HEK293 (cell line): ENCODE measurements around the gene ZSCAN20.
A peak's percentile ranks its signal among the peaks of the same experiment; 100 is the strongest.

ENCODE experiments used
- HOXC10 ChIP-seq: sonication (generic); formaldehyde crosslinking; IDR thresholded peaks from 2 replicates; pipeline ENCODE4 v1.8.1; 2023; ENCODE audit warnings: mild to moderate bottlenecking, missing genetic modification reagents
- KLF16 ChIP-seq: fragments of 450-650 bp; formaldehyde crosslinking; IDR thresholded peaks from 2 replicates; pipeline ENCODE4 v1.5.1; 2017; ENCODE audit warnings: missing biosample characterization, missing genetic modification characterization
- OVOL3 ChIP-seq: fragments of 450-650 bp; formaldehyde crosslinking; IDR thresholded peaks from 2 replicates; pipeline ENCODE4 v1.5.1; 2016; ENCODE audit warnings: missing biosample characterization, missing genetic modification characterization
- TCF7L2 ChIP-seq: IDR thresholded peaks from 2 replicates; pipeline ENCODE4 v1.6.1; 2011; ENCODE audit warnings: low read depth, mild to moderate bottlenecking, inconsistent platforms, low read length, moderate library complexity, borderline replicate concordance
- YY2 ChIP-seq: fragments of 450-650 bp; formaldehyde crosslinking; IDR thresholded peaks from 2 replicates; pipeline ENCODE4 v1.5.1; 2016; ENCODE audit warnings: missing biosample characterization, missing genetic modification characterization
- ZBTB7A ChIP-seq: fragments of 450-650 bp; formaldehyde crosslinking; IDR thresholded peaks from 2 replicates; pipeline ENCODE4 v1.5.1; 2016; ENCODE audit warnings: low read depth, missing biosample characterization, missing genetic modification characterization
- ZBTB8A ChIP-seq: fragments of 450-650 bp; formaldehyde crosslinking; IDR thresholded peaks from 2 replicates; pipeline ENCODE4 v1.5.1; 2016; ENCODE audit warnings: missing biosample characterization, missing genetic modification characterization
- ZEB2 ChIP-seq: fragments of 450-650 bp; formaldehyde crosslinking; IDR thresholded peaks from 2 replicates; pipeline ENCODE4 v1.5.1; 2016; ENCODE audit warnings: missing biosample characterization, missing genetic modification characterization
- ZFP3 ChIP-seq: fragments of 450-650 bp; formaldehyde crosslinking; IDR thresholded peaks from 2 replicates; pipeline ENCODE4 v1.5.1; 2016; ENCODE audit warnings: low read depth, missing biosample characterization, missing genetic modification characterization
- ZNF10 ChIP-seq: fragments of 450-650 bp; formaldehyde crosslinking; IDR thresholded peaks from 2 replicates; pipeline ENCODE4 v1.5.1; 2017; ENCODE audit warnings: missing biosample characterization, missing genetic modification characterization
- ZNF146 ChIP-seq: fragments of 450-650 bp; formaldehyde crosslinking; IDR thresholded peaks from 2 replicates; pipeline ENCODE4 v1.5.1; 2016; ENCODE audit warnings: missing biosample characterization, missing genetic modification characterization
- ZNF211 ChIP-seq: fragments of 450-650 bp; formaldehyde crosslinking; IDR thresholded peaks from 2 replicates; pipeline ENCODE4 v1.5.1; 2016; ENCODE audit warnings: low read depth, missing biosample characterization, missing genetic modification characterization
- ZNF223 ChIP-seq: fragments of 450-650 bp; formaldehyde crosslinking; IDR thresholded peaks from 2 replicates; pipeline ENCODE4 v1.5.1; 2016; ENCODE audit warnings: missing biosample characterization, missing genetic modification characterization
- ZNF324 ChIP-seq: fragments of 450-650 bp; formaldehyde crosslinking; IDR thresholded peaks from 2 replicates; pipeline ENCODE4 v1.5.1; 2016; ENCODE audit warnings: missing biosample characterization, missing genetic modification characterization
- ZNF335 ChIP-seq: fragments of 450-650 bp; formaldehyde crosslinking; conservative IDR thresholded peaks from 2 replicates; pipeline ENCODE4 v1.5.1; 2016; ENCODE audit warnings: missing biosample characterization, missing genetic modification characterization
- ZNF37A ChIP-seq: fragments of 450-650 bp; IDR thresholded peaks from 2 replicates; pipeline ENCODE4 v1.5.1; 2018; ENCODE audit warnings: missing biosample characterization, missing genetic modification characterization
- ZNF423 ChIP-seq: fragments of 450-650 bp; formaldehyde crosslinking; IDR thresholded peaks from 2 replicates; pipeline ENCODE4 v1.5.1; 2016; ENCODE audit warnings: missing biosample characterization, missing genetic modification characterization
- ZNF426 ChIP-seq: fragments of 450-650 bp; formaldehyde crosslinking; IDR thresholded peaks from 2 replicates; pipeline ENCODE4 v1.5.1; 2017; ENCODE audit warnings: missing biosample characterization, missing genetic modification characterization, mild to moderate bottlenecking, inconsistent platforms, moderate library complexity
- ZNF548 ChIP-seq: fragments of 450-650 bp; formaldehyde crosslinking; IDR thresholded peaks from 2 replicates; pipeline ENCODE4 v1.5.1; 2016; ENCODE audit warnings: missing biosample characterization, missing genetic modification characterization
- ZNF623 ChIP-seq: fragments of 450-650 bp; formaldehyde crosslinking; IDR thresholded peaks from 2 replicates; pipeline ENCODE4 v1.5.1; 2016; ENCODE audit warnings: missing biosample characterization, missing genetic modification characterization
- ZNF776 ChIP-seq: fragments of 450-650 bp; formaldehyde crosslinking; IDR thresholded peaks from 2 replicates; pipeline ENCODE4 v1.5.0; 2017; ENCODE audit warnings: missing biosample characterization, missing genetic modification characterization, borderline replicate concordance
- ZNF791 ChIP-seq: fragments of 450-650 bp; formaldehyde crosslinking; IDR thresholded peaks from 2 replicates; pipeline ENCODE4 v1.5.1; 2016; ENCODE audit warnings: missing biosample characterization, missing genetic modification characterization
- TF ChIP-seq, protein P1 (sequence below): fragments of 450-650 bp; formaldehyde crosslinking; IDR thresholded peaks from 2 replicates; pipeline ENCODE4 v1.5.1; 2016; ENCODE audit warnings: missing biosample characterization, missing genetic modification characterization
- TF ChIP-seq, protein P2 (sequence below): fragments of 450-650 bp; formaldehyde crosslinking; IDR thresholded peaks from 2 replicates; pipeline ENCODE4 v1.5.1; 2016; ENCODE audit warnings: missing biosample characterization, missing genetic modification characterization
- TF ChIP-seq, protein P3 (sequence below): sonication (generic); formaldehyde crosslinking; IDR thresholded peaks from 2 replicates; pipeline ENCODE4 v1.8.1; 2022; ENCODE audit warnings: mild to moderate bottlenecking, moderate library complexity, missing genetic modification reagents
- TF ChIP-seq, protein P4 (sequence below): fragments of 450-650 bp; formaldehyde crosslinking; IDR thresholded peaks from 2 replicates; pipeline ENCODE4 v1.5.1; 2017; ENCODE audit warnings: missing biosample characterization, missing genetic modification characterization
- TF ChIP-seq, protein P5 (sequence below): fragments of 450-650 bp; formaldehyde crosslinking; IDR thresholded peaks from 2 replicates; pipeline ENCODE4 v1.5.1; 2016; ENCODE audit warnings: missing biosample characterization, missing genetic modification characterization
- TF ChIP-seq, protein P6 (sequence below): IDR thresholded peaks from 2 replicates; pipeline ENCODE4 v1.6.1; 2011; ENCODE audit warnings: mild to moderate bottlenecking, low read depth, low read length, borderline replicate concordance

The ZSCAN20 gene

DNA sequence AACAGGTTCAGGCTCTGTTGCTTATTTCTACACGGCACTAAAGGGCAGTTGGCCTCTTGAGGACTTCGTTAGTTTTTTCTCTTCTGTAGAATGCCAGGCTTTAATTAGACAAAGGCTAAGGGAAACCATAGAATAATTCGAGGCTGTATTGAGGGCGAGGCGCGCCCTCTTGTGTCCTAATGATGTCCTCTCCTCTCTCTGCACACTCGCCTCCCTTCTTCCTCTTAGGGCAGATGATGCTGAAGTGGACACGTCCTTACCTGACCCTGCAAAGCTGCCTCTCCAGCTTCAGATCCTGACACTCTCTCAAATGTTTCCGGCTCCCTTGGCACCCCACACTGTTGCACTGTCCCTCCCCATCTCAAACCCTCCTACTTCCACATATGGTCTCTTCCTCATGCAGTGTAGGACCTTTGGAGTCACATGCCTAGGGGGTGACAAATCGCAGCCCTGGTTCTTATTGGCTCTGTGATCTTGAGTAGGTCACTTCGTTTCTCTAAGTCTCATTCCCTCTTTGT, 1.9 kb upstream of the ZSCAN20 start (continued):
- TF ChIP-seq, protein P1, sequence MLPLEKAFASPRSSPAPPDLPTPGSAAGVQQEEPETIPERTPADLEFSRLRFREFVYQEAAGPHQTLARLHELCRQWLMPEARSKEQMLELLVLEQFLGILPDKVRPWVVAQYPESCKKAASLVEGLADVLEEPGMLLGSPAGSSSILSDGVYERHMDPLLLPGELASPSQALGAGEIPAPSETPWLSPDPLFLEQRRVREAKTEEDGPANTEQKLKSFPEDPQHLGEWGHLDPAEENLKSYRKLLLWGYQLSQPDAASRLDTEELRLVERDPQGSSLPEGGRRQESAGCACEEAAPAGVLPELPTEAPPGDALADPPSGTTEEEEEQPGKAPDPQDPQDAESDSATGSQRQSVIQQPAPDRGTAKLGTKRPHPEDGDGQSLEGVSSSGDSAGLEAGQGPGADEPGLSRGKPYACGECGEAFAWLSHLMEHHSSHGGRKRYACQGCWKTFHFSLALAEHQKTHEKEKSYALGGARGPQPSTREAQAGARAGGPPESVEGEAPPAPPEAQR (tag by site-specific recombination): no peak
- TF ChIP-seq ZNF423: no peak
- no peak for TF ChIP-seq ZBTB7A (tag by site-specific recombination)
- no peak for TF ChIP-seq ZFP3 (tag by site-specific recombination)
- TF ChIP-seq ZBTB8A (tag by site-specific recombination): no peak
- TF ChIP-seq KLF16: no peak
- TF ChIP-seq, protein P2, sequence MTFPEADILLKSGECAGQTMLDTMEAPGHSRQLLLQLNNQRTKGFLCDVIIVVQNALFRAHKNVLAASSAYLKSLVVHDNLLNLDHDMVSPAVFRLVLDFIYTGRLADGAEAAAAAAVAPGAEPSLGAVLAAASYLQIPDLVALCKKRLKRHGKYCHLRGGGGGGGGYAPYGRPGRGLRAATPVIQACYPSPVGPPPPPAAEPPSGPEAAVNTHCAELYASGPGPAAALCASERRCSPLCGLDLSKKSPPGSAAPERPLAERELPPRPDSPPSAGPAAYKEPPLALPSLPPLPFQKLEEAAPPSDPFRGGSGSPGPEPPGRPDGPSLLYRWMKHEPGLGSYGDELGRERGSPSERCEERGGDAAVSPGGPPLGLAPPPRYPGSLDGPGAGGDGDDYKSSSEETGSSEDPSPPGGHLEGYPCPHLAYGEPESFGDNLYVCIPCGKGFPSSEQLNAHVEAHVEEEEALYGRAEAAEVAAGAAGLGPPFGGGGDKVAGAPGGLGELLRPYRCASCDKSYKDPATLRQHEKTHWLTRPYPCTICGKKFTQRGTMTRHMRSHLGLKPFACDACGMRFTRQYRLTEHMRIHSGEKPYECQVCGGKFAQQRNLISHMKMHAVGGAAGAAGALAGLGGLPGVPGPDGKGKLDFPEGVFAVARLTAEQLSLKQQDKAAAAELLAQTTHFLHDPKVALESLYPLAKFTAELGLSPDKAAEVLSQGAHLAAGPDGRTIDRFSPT: no peak
- no peak for TF ChIP-seq YY2 (tag by site-specific recombination)
- TF ChIP-seq ZNF335 (tag by site-specific recombination): peak; percentile 57
- TF ChIP-seq ZNF10: no peak
- TF ChIP-seq ZNF37A (tag by site-specific recombination): no peak
- TF ChIP-seq TCF7L2: no peak
- no peak for TF ChIP-seq ZNF776 (tag by site-specific recombination)
- no peak for TF ChIP-seq ZNF548
- TF ChIP-seq, protein P3, sequence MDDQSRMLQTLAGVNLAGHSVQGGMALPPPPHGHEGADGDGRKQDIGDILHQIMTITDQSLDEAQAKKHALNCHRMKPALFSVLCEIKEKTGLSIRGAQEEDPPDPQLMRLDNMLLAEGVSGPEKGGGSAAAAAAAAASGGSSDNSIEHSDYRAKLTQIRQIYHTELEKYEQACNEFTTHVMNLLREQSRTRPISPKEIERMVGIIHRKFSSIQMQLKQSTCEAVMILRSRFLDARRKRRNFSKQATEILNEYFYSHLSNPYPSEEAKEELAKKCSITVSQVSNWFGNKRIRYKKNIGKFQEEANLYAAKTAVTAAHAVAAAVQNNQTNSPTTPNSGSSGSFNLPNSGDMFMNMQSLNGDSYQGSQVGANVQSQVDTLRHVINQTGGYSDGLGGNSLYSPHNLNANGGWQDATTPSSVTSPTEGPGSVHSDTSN (CRISPR knock-in tag): no peak
- TF ChIP-seq, protein P4, sequence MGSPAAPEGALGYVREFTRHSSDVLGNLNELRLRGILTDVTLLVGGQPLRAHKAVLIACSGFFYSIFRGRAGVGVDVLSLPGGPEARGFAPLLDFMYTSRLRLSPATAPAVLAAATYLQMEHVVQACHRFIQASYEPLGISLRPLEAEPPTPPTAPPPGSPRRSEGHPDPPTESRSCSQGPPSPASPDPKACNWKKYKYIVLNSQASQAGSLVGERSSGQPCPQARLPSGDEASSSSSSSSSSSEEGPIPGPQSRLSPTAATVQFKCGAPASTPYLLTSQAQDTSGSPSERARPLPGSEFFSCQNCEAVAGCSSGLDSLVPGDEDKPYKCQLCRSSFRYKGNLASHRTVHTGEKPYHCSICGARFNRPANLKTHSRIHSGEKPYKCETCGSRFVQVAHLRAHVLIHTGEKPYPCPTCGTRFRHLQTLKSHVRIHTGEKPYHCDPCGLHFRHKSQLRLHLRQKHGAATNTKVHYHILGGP: no peak
- TF ChIP-seq, protein P5, sequence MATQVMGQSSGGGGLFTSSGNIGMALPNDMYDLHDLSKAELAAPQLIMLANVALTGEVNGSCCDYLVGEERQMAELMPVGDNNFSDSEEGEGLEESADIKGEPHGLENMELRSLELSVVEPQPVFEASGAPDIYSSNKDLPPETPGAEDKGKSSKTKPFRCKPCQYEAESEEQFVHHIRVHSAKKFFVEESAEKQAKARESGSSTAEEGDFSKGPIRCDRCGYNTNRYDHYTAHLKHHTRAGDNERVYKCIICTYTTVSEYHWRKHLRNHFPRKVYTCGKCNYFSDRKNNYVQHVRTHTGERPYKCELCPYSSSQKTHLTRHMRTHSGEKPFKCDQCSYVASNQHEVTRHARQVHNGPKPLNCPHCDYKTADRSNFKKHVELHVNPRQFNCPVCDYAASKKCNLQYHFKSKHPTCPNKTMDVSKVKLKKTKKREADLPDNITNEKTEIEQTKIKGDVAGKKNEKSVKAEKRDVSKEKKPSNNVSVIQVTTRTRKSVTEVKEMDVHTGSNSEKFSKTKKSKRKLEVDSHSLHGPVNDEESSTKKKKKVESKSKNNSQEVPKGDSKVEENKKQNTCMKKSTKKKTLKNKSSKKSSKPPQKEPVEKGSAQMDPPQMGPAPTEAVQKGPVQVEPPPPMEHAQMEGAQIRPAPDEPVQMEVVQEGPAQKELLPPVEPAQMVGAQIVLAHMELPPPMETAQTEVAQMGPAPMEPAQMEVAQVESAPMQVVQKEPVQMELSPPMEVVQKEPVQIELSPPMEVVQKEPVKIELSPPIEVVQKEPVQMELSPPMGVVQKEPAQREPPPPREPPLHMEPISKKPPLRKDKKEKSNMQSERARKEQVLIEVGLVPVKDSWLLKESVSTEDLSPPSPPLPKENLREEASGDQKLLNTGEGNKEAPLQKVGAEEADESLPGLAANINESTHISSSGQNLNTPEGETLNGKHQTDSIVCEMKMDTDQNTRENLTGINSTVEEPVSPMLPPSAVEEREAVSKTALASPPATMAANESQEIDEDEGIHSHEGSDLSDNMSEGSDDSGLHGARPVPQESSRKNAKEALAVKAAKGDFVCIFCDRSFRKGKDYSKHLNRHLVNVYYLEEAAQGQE (tag by site-specific recombination): no peak
- no peak for TF ChIP-seq HOXC10 (CRISPR knock-in tag)
- no peak for TF ChIP-seq ZNF223 (tag by site-specific recombination)
- TF ChIP-seq OVOL3 (tag by site-specific recombination): no peak
- TF ChIP-seq ZNF324 (tag by site-specific recombination): no peak
- TF ChIP-seq ZNF146 (tag by site-specific recombination): no peak
- no peak for TF ChIP-seq ZEB2 (tag by site-specific recombination)
- TF ChIP-seq ZNF426 (tag by site-specific recombination): no peak
- no peak for TF ChIP-seq ZNF211 (tag by site-specific recombination)
- no peak for TF ChIP-seq ZNF623 (tag by site-specific recombination)
- no peak for TF ChIP-seq ZNF791
- TF ChIP-seq, protein P6, sequence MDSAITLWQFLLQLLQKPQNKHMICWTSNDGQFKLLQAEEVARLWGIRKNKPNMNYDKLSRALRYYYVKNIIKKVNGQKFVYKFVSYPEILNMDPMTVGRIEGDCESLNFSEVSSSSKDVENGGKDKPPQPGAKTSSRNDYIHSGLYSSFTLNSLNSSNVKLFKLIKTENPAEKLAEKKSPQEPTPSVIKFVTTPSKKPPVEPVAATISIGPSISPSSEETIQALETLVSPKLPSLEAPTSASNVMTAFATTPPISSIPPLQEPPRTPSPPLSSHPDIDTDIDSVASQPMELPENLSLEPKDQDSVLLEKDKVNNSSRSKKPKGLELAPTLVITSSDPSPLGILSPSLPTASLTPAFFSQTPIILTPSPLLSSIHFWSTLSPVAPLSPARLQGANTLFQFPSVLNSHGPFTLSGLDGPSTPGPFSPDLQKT: no peak
